Fibroblast of the conjunctiva (primary cell): Measurements from ENCODE around the gene STAT1.

Experiments used
- DNase-seq: peaks from one replicate; pipeline ENCODE4 v3.0.0-alpha.2; 2010; ENCODE audit warnings: low read depth

STAT1 gene

GRCh38 chr2:191031256-191031655 is 17.3 kb upstream of the STAT1 start:
- DNase-seq, result no peak

- no peak for DNase-seq
Measured at GRCh38 chr2:191030521-191031154, 16.7 kb upstream of the STAT1 start.

GRCh38 chr2:191029280-191029950 is 15.4 kb upstream of the STAT1 start:
- no peak for DNase-seq

- no peak for DNase-seq
Measured at GRCh38 chr2:191026377-191026776, 12.4 kb upstream of the STAT1 start.

- DNase-seq, result no peak
Measured at GRCh38 chr2:191025135-191025534, 11.2 kb upstream of the STAT1 start.

- DNase-seq, result no peak
Measured at GRCh38 chr2:191023235-191023679, 9.3 kb upstream of the STAT1 start.

- DNase-seq, result peak; percentile 54
Measured at GRCh38 chr2:191020742-191021381, 6.9 kb upstream of the STAT1 start.

GRCh38 chr2:191020221-191020741 is 6.3 kb upstream of the STAT1 start:
- peak; percentile 94 for DNase-seq

GRCh38 chr2:191019376-191019775 is 5.4 kb upstream of the STAT1 start:
- no peak for DNase-seq

GRCh38 chr2:191018643-191019119 is 4.7 kb upstream of the STAT1 start:
- DNase-seq, result no peak

- DNase-seq, result no peak
Measured at GRCh38 chr2:191018048-191018447, 4.1 kb upstream of the STAT1 start.

GRCh38 chr2:191015831-191016230 is 1.9 kb upstream of the STAT1 start:
- DNase-seq, result no peak

GRCh38 chr2:191015239-191015638 is 1.3 kb upstream of the STAT1 start:
- no peak for DNase-seq

- DNase-seq, result no peak
Measured at GRCh38 chr2:191014653-191015020, 666 bp upstream of the STAT1 start.

- DNase-seq, result no peak
Measured at GRCh38 chr2:191013682-191013931, 364 bp downstream of the STAT1 start.

- no peak for DNase-seq
Measured at GRCh38 chr2:191012845-191013681, 908 bp downstream of the STAT1 start.

- DNase-seq, result no peak
Measured at GRCh38 chr2:191012346-191012745, 1.6 kb downstream of the STAT1 start.

GRCh38 chr2:191010887-191011885 is 2.8 kb downstream of the STAT1 start:
- no peak for DNase-seq

- no peak for DNase-seq
Measured at GRCh38 chr2:191009541-191010374, 4.2 kb downstream of the STAT1 start.

- no peak for DNase-seq
Measured at GRCh38 chr2:191008286-191008685, 5.7 kb downstream of the STAT1 start.
